T-helper 17 cell (primary cell): ENCODE results near the gene TTC9C. TPM values are rescaled to one million over a fixed set of nuclear protein-coding genes. Genes with fewer than 3 reads are reported as not detected.
"Not testable (repeated sequence)": the region's sequence is repeated elsewhere in the genome, so short reads cannot be mapped to it uniquely, and the experiment has no call there.

Source experiments
- ATAC-seq: fragments of 150-1000 bp; cut with Tn5 transposase; 2 replicates; pipeline ENCODE4 v1.10.0; 2021; ENCODE audit warnings: mild to moderate bottlenecking, moderate library complexity
- DNase-seq, 3 donors: peaks; one replicate each; pipeline versions ENCODE4 v3.0.0 to v3.0.0-alpha.2; 2020 to 2021
- H3K9me3 ChIP-seq: one replicate; pipeline ENCODE4 v1.7.0; 2013; ENCODE audit warnings: low read length, mild to moderate bottlenecking; ENCODE audit not compliant: control insufficient read depth, poor library complexity, severe bottlenecking
- H3K27ac Mint-ChIP-seq: one replicate; pipeline ENCODE4 v1.8.0; 2022; ENCODE audit warnings: mild to moderate bottlenecking, moderate library complexity, mixed read lengths
- H3K27me3 Mint-ChIP-seq: one replicate; pipeline ENCODE4 v1.8.0; 2022; ENCODE audit warnings: mixed read lengths
- H3K36me3 Mint-ChIP-seq: one replicate; pipeline ENCODE4 v1.8.0; 2022; ENCODE audit warnings: low read depth, mixed read lengths
- H3K4me1 Mint-ChIP-seq: one replicate; pipeline ENCODE4 v1.8.0; 2022; ENCODE audit warnings: mild to moderate bottlenecking, mixed read lengths
- H3K4me3 Mint-ChIP-seq: one replicate; pipeline ENCODE4 v1.8.0; 2022; ENCODE audit warnings: mild to moderate bottlenecking, moderate library complexity, mixed read lengths
- total RNA-seq, 4 donors: library from RNA in 2 of 4; stranded (reverse) in 2 of 4; gene quantifications; one replicate each; pipeline ENCODE4 v1.2.3 and lab custom pipeline; 2022 to 2026

TTC9C gene
- total RNA-seq, 2 donors from 2014 or later = 11.0 to 14.1 TPM

DNA sequence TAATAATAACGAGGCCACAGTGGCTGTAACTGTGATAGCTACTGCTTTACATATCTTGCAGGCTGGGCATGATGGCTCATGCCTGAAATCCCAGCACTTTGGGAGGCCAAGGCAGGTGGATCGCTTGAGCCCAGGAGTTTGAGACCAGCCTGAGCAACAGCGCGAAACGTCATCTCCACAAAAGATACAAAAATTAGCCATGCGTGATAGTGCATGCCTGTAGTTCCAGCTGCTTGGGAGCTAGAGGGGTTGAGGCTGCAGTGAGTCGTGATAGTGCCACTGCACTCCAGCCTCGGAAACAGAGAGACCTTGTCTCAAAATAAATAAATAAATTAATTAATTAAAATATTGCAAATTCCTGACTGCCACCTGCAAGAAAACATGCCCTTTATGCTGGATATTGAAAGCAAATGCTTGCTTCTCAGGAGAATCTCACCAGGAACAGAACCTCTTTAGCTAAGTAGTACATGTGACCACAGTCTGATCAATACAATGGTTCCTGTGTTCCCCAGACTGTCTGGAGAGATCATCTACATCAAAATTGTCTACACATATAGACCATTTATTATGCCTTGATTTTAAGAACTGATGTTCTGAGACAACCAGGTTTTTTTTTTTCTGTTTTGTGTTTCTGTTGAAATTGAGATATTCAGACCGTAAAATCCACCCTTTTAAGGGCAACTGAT is 19.3 kb downstream of the TTC9C start:
- Mint-ChIP-seq H3K27me3 (no peaks in the 10 kb centered on the region), H3K4me3 (no peak overlapping the region), H3K4me1 (peaks cover 8% of the 10 kb centered on the region), H3K27ac (no peak overlapping the region), H3K36me3 (no peaks in the 10 kb centered on the region)
- DNase-seq (no peak), ATAC-seq (no peak)
- H3K9me3 ChIP-seq = no peaks in the 10 kb centered on the region

DNA sequence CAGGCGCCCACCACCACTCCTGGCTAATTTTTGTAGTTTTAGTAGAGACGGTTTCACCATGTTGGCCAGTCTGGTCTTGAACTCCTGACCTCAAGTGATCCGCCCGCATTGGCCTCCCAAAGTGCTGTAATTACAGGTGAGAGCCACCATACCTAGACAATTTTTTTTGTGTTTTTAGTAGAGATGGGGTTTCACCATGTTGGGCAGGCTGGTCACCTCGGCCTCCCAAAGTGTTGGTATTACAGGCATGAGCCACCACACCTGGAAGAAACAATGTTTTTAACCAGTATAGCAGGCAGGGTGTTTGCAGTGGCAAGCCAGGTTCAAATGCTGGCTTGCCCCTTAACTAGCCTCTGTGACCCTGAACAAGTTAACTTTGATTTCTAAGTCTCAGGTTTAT is 21.6 kb downstream of the TTC9C start:
- not testable (repeated sequence) for H3K27ac Mint-ChIP-seq, H3K27me3 Mint-ChIP-seq, H3K36me3 Mint-ChIP-seq, ATAC-seq, H3K4me3 Mint-ChIP-seq, H3K9me3 ChIP-seq, DNase-seq
- H3K4me1 Mint-ChIP-seq = peaks cover 13% of the 10 kb centered on the region

DNA sequence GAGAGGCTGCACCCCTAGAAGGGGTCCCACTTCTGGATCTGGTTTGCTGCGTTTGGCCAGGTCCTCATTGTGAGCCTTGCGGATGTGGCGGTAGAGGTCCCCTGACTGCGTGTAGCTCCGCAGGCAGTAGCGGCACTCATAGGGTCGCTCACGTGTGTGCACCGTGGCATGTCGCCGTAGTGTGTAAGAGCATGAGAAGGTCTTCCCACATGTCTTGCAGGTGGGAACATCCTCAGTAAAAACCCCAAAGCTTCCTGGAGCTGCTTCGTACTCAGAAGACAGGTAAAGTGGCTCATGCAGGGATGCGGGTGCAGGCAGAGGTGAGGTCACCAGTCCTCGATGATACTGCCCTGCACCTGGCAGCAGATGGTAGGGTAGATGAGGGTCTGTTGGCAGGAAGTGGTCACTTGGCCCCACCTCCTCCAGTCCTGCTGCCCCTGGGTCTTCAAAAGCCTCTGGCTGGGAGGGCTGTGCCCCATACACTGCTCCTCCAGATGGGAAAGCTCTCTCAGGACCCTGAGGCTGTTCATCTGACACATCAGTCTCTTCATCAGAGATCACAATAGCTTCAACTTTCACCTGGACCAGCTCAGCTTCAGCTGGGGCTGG is 24.0 kb downstream of the TTC9C start:
- DNase-seq (no peak), ATAC-seq (no peak)
- no peaks in the 10 kb centered on the region for H3K27me3 Mint-ChIP-seq
- peaks cover 13% of the 10 kb centered on the region for H3K4me1 Mint-ChIP-seq
- no peaks in the 10 kb centered on the region for H3K36me3 Mint-ChIP-seq
- no peaks in the 10 kb centered on the region for H3K9me3 ChIP-seq
- H3K27ac Mint-ChIP-seq = no peak overlapping the region
- no peak overlapping the region for H3K4me3 Mint-ChIP-seq

DNA sequence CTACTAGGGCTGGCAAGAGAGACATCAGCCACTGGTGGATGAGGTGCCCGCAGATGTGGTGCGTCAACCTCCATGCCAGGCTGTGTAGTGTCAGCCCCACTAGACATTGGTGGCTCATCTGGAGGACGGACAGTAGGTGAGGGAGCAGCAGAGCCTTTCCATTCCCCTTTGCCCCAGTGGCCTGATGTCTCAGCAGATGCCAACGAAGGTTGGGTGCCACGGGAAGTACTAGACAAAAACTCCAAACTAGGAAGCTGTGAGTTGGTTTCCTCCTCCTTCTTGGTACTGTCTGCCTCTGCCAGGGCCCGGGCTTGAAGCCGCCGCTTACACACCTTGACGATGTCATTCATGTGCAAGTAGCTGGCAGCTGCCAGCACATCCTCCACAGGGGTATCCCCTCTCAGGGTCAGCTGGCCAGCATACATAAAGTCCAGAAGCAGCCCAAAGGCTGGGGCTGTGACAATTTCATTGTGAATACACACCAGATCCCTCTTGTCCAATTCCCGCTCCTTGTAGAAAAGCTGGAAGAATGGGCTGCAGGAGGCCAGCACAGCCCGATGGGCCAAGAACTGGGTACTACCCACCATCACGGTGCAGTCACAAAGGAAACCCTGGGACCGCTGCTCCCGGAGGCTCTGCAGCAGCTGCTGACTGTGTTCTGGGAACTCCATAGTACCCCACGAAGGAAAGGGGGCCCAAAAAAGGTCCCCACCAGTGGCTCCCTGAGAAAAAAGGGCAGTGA is 24.9 kb downstream of the TTC9C start:
- H3K4me1 Mint-ChIP-seq = peaks cover 13% of the 10 kb centered on the region
- no peak for ATAC-seq
- H3K27ac Mint-ChIP-seq = peak overlapping the region; percentile 94
- no peaks in the 10 kb centered on the region for H3K27me3 Mint-ChIP-seq
- no peaks in the 10 kb centered on the region for H3K9me3 ChIP-seq
- peak overlapping the region; percentile 98 for H3K4me3 Mint-ChIP-seq
- no peak for DNase-seq
- no peaks in the 10 kb centered on the region for H3K36me3 Mint-ChIP-seq

DNA sequence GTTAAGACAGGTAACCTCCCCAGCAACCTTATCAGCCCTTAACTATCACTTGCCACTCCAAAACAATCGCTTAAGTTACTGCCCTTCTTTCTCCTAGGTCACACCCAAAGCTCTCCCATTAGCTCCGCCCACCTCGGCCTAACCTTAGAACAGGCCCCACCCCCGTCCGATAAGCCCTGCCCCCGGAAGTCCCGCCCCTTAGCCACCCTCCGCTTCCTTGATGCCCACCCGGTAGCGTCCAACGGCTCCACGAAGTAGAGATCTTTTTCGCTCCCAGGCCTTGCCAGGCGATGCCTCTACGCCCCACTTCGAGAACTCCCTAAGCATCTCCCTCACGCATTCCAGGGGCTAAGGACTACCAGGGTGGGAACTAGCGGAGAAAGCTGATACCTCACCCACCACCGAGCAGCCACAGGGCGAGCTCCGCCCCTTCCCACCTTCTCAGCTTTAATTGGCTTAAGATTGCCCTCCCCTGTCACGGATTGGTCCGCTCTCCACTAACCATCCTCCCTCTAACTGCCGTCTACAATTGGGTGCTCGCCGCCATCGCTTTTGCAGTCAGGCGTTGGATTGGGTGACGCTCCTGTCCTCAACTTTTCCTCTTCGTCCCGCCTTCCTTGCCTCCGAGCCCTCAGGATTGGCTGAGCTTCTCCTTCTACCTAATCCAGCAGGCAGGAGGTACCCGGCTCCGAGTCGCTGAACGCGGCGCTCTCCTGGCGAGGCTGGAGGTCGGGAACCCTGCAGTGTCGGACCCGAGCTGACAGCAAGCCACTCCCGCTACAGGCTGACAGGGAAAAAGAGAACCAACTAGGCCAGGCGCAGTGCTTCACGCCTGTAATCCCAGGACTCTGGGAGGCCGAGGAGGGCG is 25.7 kb downstream of the TTC9C start, which contains the start of gene ZBTB3:
Gene ZBTB3, minus strand, starts transcription at position 425 of the 868 bp plus-strand sequence. CDS start 496 bp downstream, outside the sequence.
- H3K4me3 Mint-ChIP-seq = peak within 1 kb of the TSS; percentile 98
- no peaks in the 10 kb centered on the region for H3K9me3 ChIP-seq
- ATAC-seq (peak; percentile 95), DNase-seq (peak; percentile 91 to 94 (median 91))
- no peaks in the 10 kb centered on the region for H3K27me3 Mint-ChIP-seq
- no peaks in the 10 kb centered on the region for H3K36me3 Mint-ChIP-seq
- peaks cover 10% of the 10 kb centered on the region for H3K4me1 Mint-ChIP-seq
- peak within 1 kb of the TSS; percentile 94 for H3K27ac Mint-ChIP-seq

DNA sequence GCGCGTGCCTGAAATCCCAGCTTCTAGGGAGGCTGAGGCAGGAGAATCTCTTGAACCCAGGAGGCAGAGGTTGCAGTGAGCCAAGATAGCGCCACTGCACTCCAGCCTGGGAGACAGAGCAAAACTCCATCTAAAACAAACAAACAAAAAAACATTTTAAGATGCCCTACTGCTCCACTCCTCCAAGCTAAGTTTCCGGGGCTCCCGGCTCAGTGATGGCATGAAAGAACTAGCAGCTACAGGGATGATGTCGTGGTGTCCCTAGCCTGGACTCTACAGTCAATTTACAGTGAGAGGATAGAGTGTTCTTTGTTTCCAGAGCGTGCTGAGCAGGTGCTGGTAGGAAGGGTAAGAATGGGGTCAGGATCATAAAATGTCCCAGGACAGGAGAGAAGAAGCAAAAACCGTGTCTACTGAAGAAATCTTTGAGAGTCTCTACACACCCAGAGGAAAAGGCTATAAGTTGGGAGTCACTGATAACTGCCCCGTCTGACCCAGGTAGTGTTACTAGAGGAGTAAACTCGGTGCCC is 26.9 kb downstream of the TTC9C start:
- no peaks in the 10 kb centered on the region for H3K9me3 ChIP-seq
- Mint-ChIP-seq H3K36me3 (no peaks in the 10 kb centered on the region), H3K4me1 (peaks cover 6% of the 10 kb centered on the region), H3K27me3 (no peaks in the 10 kb centered on the region), H3K4me3 (peak overlapping the region; percentile 21), H3K27ac (peak overlapping the region; percentile 94)
- DNase-seq = no peak
- ATAC-seq = no peak

DNA sequence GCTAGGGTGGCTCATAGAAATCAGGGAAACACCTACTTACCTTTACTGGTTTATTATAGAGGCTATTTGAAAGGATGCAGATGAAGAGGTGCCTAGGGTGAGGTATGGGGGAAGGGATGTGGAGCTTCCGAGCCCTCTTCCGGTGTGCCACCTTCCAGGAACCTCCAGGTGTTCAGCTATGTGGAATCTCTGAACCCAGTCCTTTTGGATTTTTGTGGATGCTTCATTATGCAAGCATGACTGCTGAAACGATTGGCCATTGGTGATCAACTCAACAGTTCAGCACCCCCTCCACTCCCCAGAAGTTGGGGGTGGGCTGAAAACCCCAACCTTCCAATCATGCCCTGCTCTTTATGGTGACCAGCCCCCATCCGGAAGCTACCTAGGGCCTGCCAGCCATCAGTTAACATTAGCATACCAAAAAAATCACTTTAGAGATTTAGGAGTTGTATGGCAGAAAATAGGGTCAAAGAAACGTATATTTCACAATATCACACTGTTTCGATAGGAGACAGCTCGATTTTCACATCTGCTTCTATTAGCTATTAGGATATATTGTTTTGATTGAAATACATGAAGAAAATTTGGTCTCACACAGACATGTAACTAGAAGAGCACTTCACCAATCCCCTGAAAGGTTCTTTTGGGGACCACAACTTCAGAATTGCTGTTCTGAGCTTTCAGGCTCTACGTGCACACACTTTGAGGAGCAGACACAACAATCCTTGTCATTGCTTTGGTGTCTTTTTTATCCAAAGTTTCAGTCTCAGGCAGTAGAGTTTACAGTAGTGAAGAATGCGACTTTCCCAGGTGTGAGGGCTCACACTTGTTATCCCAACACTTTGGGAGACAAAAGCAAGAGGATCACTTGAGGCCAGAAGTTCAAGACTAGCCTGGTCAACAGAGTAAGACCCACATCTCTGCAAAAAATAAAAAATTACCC is 29.8 kb downstream of the TTC9C start:
- ATAC-seq = no peak
- no peak overlapping the region for H3K27ac Mint-ChIP-seq
- H3K4me1 Mint-ChIP-seq = peaks cover 16% of the 10 kb centered on the region
- DNase-seq = no peak
- H3K27me3 Mint-ChIP-seq = no peaks in the 10 kb centered on the region
- H3K4me3 Mint-ChIP-seq = no peak overlapping the region
- no peaks in the 10 kb centered on the region for H3K36me3 Mint-ChIP-seq
- no peaks in the 10 kb centered on the region for H3K9me3 ChIP-seq

DNA sequence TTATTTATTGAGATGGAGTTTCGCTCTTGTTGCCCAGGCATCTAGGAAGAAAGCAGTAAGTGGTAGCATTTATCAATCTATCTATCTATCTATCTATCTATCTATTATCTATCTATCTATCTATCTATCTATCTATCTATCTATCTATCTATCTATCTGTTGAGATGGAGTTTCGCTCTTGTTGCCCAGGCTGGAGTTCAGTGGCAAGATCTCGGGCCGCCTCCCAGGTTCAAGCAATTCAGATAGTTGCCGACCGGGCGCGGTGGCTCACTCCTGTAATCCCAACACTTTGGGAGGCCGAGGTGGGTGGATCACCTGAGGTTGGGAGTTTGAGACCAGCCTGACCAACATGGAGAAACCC is 32.6 kb downstream of the TTC9C start:
- not testable (repeated sequence) for H3K9me3 ChIP-seq, DNase-seq, H3K27me3 Mint-ChIP-seq, H3K36me3 Mint-ChIP-seq, ATAC-seq
- H3K4me1 Mint-ChIP-seq = peaks cover 11% of the 10 kb centered on the region
- H3K27ac Mint-ChIP-seq = peak overlapping the region; percentile 88
- peak overlapping the region; percentile 95 for H3K4me3 Mint-ChIP-seq

DNA sequence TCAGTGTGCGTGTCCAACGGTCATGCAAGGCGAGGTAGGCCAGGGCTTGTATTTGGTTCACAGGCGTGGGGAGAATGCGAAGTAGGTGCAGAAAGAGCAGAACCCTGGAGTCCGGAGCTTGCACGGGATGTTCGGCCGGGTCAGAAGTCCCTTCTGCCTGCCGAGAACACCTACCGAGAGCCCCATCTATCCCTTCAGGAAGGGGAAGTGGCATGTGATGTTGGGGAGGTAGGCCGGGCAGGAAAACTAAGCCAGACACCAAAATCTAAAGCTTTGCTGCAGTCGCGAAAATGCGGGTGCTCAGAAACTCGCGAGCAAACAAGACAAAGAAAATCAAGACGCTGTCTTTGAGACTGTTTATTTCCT is 42.5 kb downstream of the TTC9C start:
- DNase-seq (no peak), ATAC-seq (peak; percentile 3)
- no peaks in the 10 kb centered on the region for H3K27me3 Mint-ChIP-seq
- no peaks in the 10 kb centered on the region for H3K36me3 Mint-ChIP-seq
- peak overlapping the region; percentile 94 for H3K4me3 Mint-ChIP-seq
- H3K9me3 ChIP-seq = no peaks in the 10 kb centered on the region
- H3K4me1 Mint-ChIP-seq = peaks cover 19% of the 10 kb centered on the region
- H3K27ac Mint-ChIP-seq = peak overlapping the region; percentile 94

DNA sequence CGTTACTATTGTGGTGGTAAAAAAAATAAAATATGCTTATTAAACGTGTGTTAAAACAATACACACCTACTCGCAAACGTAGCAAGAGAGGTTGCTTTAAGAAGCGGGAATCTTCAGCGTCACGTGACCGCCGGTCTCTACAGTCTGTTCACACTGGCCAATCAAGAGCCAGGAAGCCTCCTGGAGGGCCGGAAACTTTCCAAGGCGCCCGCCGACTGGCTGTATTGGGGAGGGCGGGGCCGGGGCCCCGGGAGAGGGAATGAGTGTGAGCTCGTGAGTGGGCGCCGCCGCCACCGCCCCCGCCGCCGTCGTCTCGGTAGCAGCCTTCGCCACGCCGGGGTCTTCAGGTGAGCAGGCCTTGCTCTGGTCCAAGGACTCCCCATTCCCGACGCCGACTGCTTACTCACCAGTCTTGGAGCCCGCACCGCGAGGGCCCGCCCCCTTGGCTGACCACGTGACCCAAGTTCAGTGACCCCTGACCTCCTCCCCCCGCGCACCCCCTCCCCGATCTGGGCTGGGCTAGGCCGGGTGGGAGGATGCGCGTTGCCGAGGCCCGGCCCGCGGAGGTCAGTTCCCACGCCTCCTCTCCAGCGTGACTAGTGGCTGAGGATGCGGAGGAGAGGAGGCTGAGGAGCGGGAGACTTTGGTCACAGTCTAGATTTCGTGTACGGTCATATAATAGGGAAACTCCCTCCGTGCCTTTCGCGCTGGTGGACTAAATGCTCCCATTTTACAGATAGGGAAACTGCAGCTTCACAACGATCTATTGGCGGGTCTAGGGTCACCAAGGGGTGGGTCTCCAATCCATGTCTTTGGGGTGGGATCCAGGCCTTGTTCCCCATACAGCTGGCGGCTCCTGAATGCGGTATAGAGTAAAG is 43.1 kb downstream of the TTC9C start, which contains the start of gene TAF6L:
Gene TAF6L, plus strand, starts transcription at position 253 of the 878 bp plus-strand sequence. CDS start 4,388 bp downstream, outside the sequence.
- Mint-ChIP-seq H3K27me3 (no peaks in the 10 kb centered on the region), H3K4me1 (peaks cover 19% of the 10 kb centered on the region), H3K4me3 (peak within 1 kb of the TSS; percentile 94), H3K27ac (peak within 1 kb of the TSS; percentile 94), H3K36me3 (no peaks in the 10 kb centered on the region)
- DNase-seq (peak; percentile 80 to 87 (median 86)), ATAC-seq (peak; percentile 89)
- H3K9me3 ChIP-seq = no peaks in the 10 kb centered on the region

DNA sequence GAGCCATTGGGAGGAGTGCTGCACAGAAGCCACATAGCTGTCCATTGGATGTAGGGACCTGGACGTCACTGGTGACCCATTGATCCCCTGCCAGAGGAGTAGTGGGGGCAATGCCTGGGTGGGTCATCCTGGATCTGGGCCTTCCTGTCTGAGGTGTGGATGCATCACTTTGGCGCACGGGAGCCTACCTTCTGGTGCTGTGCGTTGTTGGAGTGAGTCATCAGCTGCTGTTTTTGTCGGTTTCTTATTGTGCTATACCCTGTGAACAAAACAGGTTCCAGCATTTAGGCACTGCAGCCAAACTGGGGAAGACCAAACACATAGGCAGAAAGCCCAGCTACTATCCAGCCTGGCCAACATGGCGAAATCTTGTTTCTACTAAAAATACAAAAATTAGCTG is 46.1 kb downstream of the TTC9C start:
- no peak for ATAC-seq
- peaks cover 27% of the 10 kb centered on the region for H3K4me1 Mint-ChIP-seq
- H3K27ac Mint-ChIP-seq = no peak overlapping the region
- H3K9me3 ChIP-seq = no peaks in the 10 kb centered on the region
- no peak overlapping the region for H3K4me3 Mint-ChIP-seq
- H3K36me3 Mint-ChIP-seq = peaks cover 5% of the 10 kb centered on the region
- no peak for DNase-seq
- no peaks in the 10 kb centered on the region for H3K27me3 Mint-ChIP-seq
